GM10248 (cell line): ENCODE data around the gene FAM53A.

Experiments used
- CTCF ChIA-PET: fragments of 300-600 bp; sonication (Branson Sonifier 250); formaldehyde crosslinking; extraction: SDS; loops from one replicate; lab custom pipeline; 2021; ENCODE audit warnings: antibody characterized with exemption; lab: Yijun Ruan, JAX
- POLR2A ChIA-PET: fragments of 350-650 bp; sonication (Branson Sonifier 250); formaldehyde crosslinking; extraction: SDS; loops from one replicate; lab custom pipeline; 2020; ENCODE audit warnings: antibody characterized with exemption; lab: Yijun Ruan, JAX
- DNase-seq: peaks from one replicate; pipeline ENCODE4 v3.0.0; 2012; ENCODE audit errors: extremely low spot score
- CTCF ChIP-seq: IDR thresholded peaks from 2 replicates; pipeline ENCODE4 v1.5.1; 2012; ENCODE audit warnings: mild to moderate bottlenecking, low read depth; ENCODE audit errors: extremely low read depth, missing control alignments, control extremely low read depth

Gene FAM53A

GRCh38 chr4:1623400-1623799, 60.7 kb downstream of the FAM53A start:
- no peak for DNase-seq
- ChIA-PET CTCF (no interaction called here), POLR2A (no interaction called here)
- no peak for TF ChIP-seq CTCF

GRCh38 chr4:1622956-1623355, 61.2 kb downstream of the FAM53A start:
- DNase-seq, result no peak
- ChIA-PET POLR2A (no interaction called here), CTCF (no interaction called here)
- no peak for TF ChIP-seq CTCF

GRCh38 chr4:1622238-1622637, 61.9 kb downstream of the FAM53A start:
- ChIA-PET CTCF (no interaction called here), POLR2A (no interaction called here)
- DNase-seq, result no peak
- TF ChIP-seq CTCF, result no peak

- CTCF ChIA-PET, result no interaction called here
- POLR2A ChIA-PET, result no interaction called here
These were observed 62.6 kb downstream of the FAM53A start for GRCh38 chr4:1621526-1621925.

GRCh38 chr4:1619151-1619672, 64.9 kb downstream of the FAM53A start:
- POLR2A ChIA-PET, result no interaction called here
- CTCF ChIA-PET, result interaction anchor here (1.4 to 1.5 kb wide), 2 partner anchors 10 to 31 kb away, joined by 3 to 6 read pairs; no protein-coding TSS in a partner anchor
- TF ChIP-seq CTCF, result no peak
- DNase-seq, result no peak

More at GRCh38 chr4:1621526-1621925, 62.6 kb downstream of the FAM53A start:
- TF ChIP-seq CTCF, result no peak
- DNase-seq, result no peak

- no peak for TF ChIP-seq CTCF
- ChIA-PET CTCF (interaction anchor here (1.4 to 1.5 kb wide), 2 partner anchors 11 to 30 kb away, joined by 3 to 6 read pairs; no protein-coding TSS in a partner anchor), POLR2A (no interaction called here)
- no peak for DNase-seq
These were observed 65.7 kb downstream of the FAM53A start for GRCh38 chr4:1618438-1618837.
